Dendritic cell treated with granulocyte-macrophage colony-stimulating factor and Interleukin-4, amounts not matched to agents 40 ng/mL and 50 ng/mL, for 4 days (primary cell): Measurements from ENCODE around the gene SREBF1.

Experiments
- H3K27ac Mint-ChIP-seq: one replicate; pipeline ENCODE4 v1.8.0; 2022; ENCODE audit warnings: mild to moderate bottlenecking, mixed read lengths
- H3K27me3 Mint-ChIP-seq: one replicate; pipeline ENCODE4 v1.8.0; 2022; ENCODE audit warnings: mild to moderate bottlenecking, mixed read lengths
- H3K36me3 Mint-ChIP-seq: one replicate; pipeline ENCODE4 v1.8.0; 2022; ENCODE audit warnings: low read depth, mixed read lengths
- H3K4me1 Mint-ChIP-seq: one replicate; pipeline ENCODE4 v1.8.0; 2022; ENCODE audit warnings: low read depth, mixed read lengths
- H3K4me3 Mint-ChIP-seq: one replicate; pipeline ENCODE4 v1.8.0; 2022; ENCODE audit warnings: mild to moderate bottlenecking, moderate library complexity, mixed read lengths
- H3K9me3 Mint-ChIP-seq: one replicate; pipeline ENCODE4 v1.8.0; 2022; ENCODE audit warnings: mixed read lengths
- intact Hi-C: fragments of 100-400 bp; cut with micrococcal nuclease; formaldehyde crosslinking; loops from one replicate; pipeline ENCODE4 v1.15.0; 2022

The SREBF1 gene

GRCh38 chr17:17788967-17789366 lies 47.8 kb downstream of the SREBF1 start:
- H3K27me3 Mint-ChIP-seq: peaks cover 23% of the 10 kb centered on the region
- peaks cover 11% of the 10 kb centered on the region for H3K36me3 Mint-ChIP-seq
- peaks cover 41% of the 10 kb centered on the region for H3K4me1 Mint-ChIP-seq
- no peaks in the 10 kb centered on the region for H3K9me3 Mint-ChIP-seq
- H3K4me3 Mint-ChIP-seq: no peak overlapping the region
- intact Hi-C loops: loop anchor here (10.0 kb wide), 1 partner anchor 64 kb away; no protein-coding TSS in a partner anchor
- no peak overlapping the region for H3K27ac Mint-ChIP-seq

- no peaks in the 10 kb centered on the region for H3K9me3 Mint-ChIP-seq
- no peaks in the 10 kb centered on the region for H3K36me3 Mint-ChIP-seq
- intact Hi-C loops: loop anchor here (10.0 kb wide), 1 partner anchor 63 kb away; no protein-coding TSS in a partner anchor
- no peak overlapping the region for H3K4me3 Mint-ChIP-seq
- peaks cover 33% of the 10 kb centered on the region for H3K27me3 Mint-ChIP-seq
- H3K4me1 Mint-ChIP-seq: peaks cover 42% of the 10 kb centered on the region
- no peak overlapping the region for H3K27ac Mint-ChIP-seq
These were observed 49.2 kb downstream of the SREBF1 start for GRCh38 chr17:17787568-17787967.

- intact Hi-C loops: loop anchor here (10.0 kb wide), 1 partner anchor 62 kb away; no protein-coding TSS in a partner anchor
These were observed 49.8 kb downstream of the SREBF1 start for GRCh38 chr17:17786998-17787397.

GRCh38 chr17:17785407-17785806 lies 51.4 kb downstream of the SREBF1 start:
- H3K4me1 Mint-ChIP-seq: peaks cover 46% of the 10 kb centered on the region
- no peaks in the 10 kb centered on the region for H3K9me3 Mint-ChIP-seq
- peaks cover 44% of the 10 kb centered on the region for H3K27me3 Mint-ChIP-seq
- intact Hi-C loops: loop anchor here (10.0 kb wide), 1 partner anchor 61 kb away; no protein-coding TSS in a partner anchor
- no peaks in the 10 kb centered on the region for H3K36me3 Mint-ChIP-seq
- no peak overlapping the region for H3K4me3 Mint-ChIP-seq
- no peak overlapping the region for H3K27ac Mint-ChIP-seq

More at GRCh38 chr17:17786998-17787397, 49.8 kb downstream of the SREBF1 start:
- H3K27me3 Mint-ChIP-seq: peaks cover 36% of the 10 kb centered on the region
- no peak overlapping the region for H3K27ac Mint-ChIP-seq
- no peaks in the 10 kb centered on the region for H3K36me3 Mint-ChIP-seq
- H3K4me3 Mint-ChIP-seq: no peak overlapping the region
- H3K9me3 Mint-ChIP-seq: no peaks in the 10 kb centered on the region
- peaks cover 39% of the 10 kb centered on the region for H3K4me1 Mint-ChIP-seq

GRCh38 chr17:17784657-17785267 lies 52.0 kb downstream of the SREBF1 start:
- Mint-ChIP-seq H3K4me1 (peaks cover 48% of the 10 kb centered on the region), H3K4me3 (no peak overlapping the region), H3K36me3 (no peaks in the 10 kb centered on the region), H3K27ac (no peak overlapping the region), H3K9me3 (no peaks in the 10 kb centered on the region), H3K27me3 (peaks cover 50% of the 10 kb centered on the region)
- intact Hi-C loops: loop anchor here (10.0 kb wide), 1 partner anchor 60 kb away; no protein-coding TSS in a partner anchor

GRCh38 chr17:17783825-17784656 lies 52.7 kb downstream of the SREBF1 start:
- Mint-ChIP-seq H3K4me3 (peak overlapping the region; percentile 73), H3K4me1 (peaks cover 48% of the 10 kb centered on the region), H3K36me3 (no peaks in the 10 kb centered on the region), H3K27ac (peak overlapping the region; percentile 32), H3K27me3 (peaks cover 54% of the 10 kb centered on the region), H3K9me3 (no peaks in the 10 kb centered on the region)
- intact Hi-C loops: loop anchor here (10.0 kb wide), 1 partner anchor 59 kb away; no protein-coding TSS in a partner anchor

GRCh38 chr17:17783116-17783824 lies 53.5 kb downstream of the SREBF1 start:
- H3K4me1 Mint-ChIP-seq: peaks cover 48% of the 10 kb centered on the region
- H3K4me3 Mint-ChIP-seq: peak overlapping the region; percentile 73
- peaks cover 56% of the 10 kb centered on the region for H3K27me3 Mint-ChIP-seq
- intact Hi-C loops: loop anchor here (10.0 kb wide), 1 partner anchor 58 kb away; no protein-coding TSS in a partner anchor
- H3K36me3 Mint-ChIP-seq: peaks cover under 1% of the 10 kb centered on the region
- H3K9me3 Mint-ChIP-seq: no peaks in the 10 kb centered on the region
- H3K27ac Mint-ChIP-seq: no peak overlapping the region

- Mint-ChIP-seq H3K4me1 (peaks cover 48% of the 10 kb centered on the region), H3K27me3 (peaks cover 56% of the 10 kb centered on the region), H3K36me3 (peaks cover 5% of the 10 kb centered on the region), H3K27ac (no peak overlapping the region), H3K9me3 (no peaks in the 10 kb centered on the region), H3K4me3 (peak overlapping the region; percentile 66)
- intact Hi-C loops: loop anchor here (10.0 kb wide), 1 partner anchor 58 kb away; no protein-coding TSS in a partner anchor
These were observed 54.2 kb downstream of the SREBF1 start for GRCh38 chr17:17782523-17783115.

- Mint-ChIP-seq H3K4me1 (peaks cover 48% of the 10 kb centered on the region), H3K27me3 (peaks cover 56% of the 10 kb centered on the region), H3K27ac (no peak overlapping the region), H3K36me3 (peaks cover 10% of the 10 kb centered on the region), H3K4me3 (peak overlapping the region; percentile 75), H3K9me3 (no peaks in the 10 kb centered on the region)
- intact Hi-C loops: loop anchor here (10.0 kb wide), 1 partner anchor 57 kb away; no protein-coding TSS in a partner anchor
These were observed 54.9 kb downstream of the SREBF1 start for GRCh38 chr17:17781591-17782496.

- Mint-ChIP-seq H3K36me3 (peaks cover 10% of the 10 kb centered on the region), H3K27me3 (peaks cover 56% of the 10 kb centered on the region), H3K27ac (no peak overlapping the region), H3K9me3 (no peaks in the 10 kb centered on the region), H3K4me3 (peak overlapping the region; percentile 28), H3K4me1 (peaks cover 41% of the 10 kb centered on the region)
- intact Hi-C loops: loop anchor here (10.0 kb wide), 1 partner anchor 56 kb away; no protein-coding TSS in a partner anchor
These were observed 55.7 kb downstream of the SREBF1 start for GRCh38 chr17:17780922-17781590.

GRCh38 chr17:17779015-17779611 lies 57.7 kb downstream of the SREBF1 start:
- no peak overlapping the region for H3K4me3 Mint-ChIP-seq
- H3K27ac Mint-ChIP-seq: no peak overlapping the region
- H3K9me3 Mint-ChIP-seq: no peaks in the 10 kb centered on the region
- peaks cover 28% of the 10 kb centered on the region for H3K4me1 Mint-ChIP-seq
- H3K27me3 Mint-ChIP-seq: peaks cover 43% of the 10 kb centered on the region
- H3K36me3 Mint-ChIP-seq: peaks cover 10% of the 10 kb centered on the region
- intact Hi-C loops: no loop called here
